ENCODE measurements around the gene PCDH11X. TPM values are rescaled to one million over a fixed set of nuclear protein-coding genes. Genes with fewer than 3 reads are reported as not detected.
"Not testable (repeated sequence)": the region's sequence is repeated elsewhere in the genome, so short reads cannot be mapped to it uniquely, and the experiment has no call there.

PCDH11X gene
- total and polyA plus RNA-seq, 2 donors (not counting 1 experiment from before 2014, with no cell fraction given) = not detected

- H3K27ac Mint-ChIP-seq; H3K4me3 Mint-ChIP-seq; POLR2A ChIA-PET; H3K9ac ChIP-seq (ENCODE audit: low read length); H3K4me1 ChIP-seq (ENCODE audit: control insufficient read depth in 2 of 2, insufficient read depth in 2 of 2, low read length in 2 of 2); DNase-seq; H3K9me3 ChIP-seq (ENCODE audit: control extremely low read depth in 1 of 3, control insufficient read depth in 2 of 3, insufficient read depth in 1 of 3, low read length in 2 of 3); H2AFZ ChIP-seq (ENCODE audit: insufficient read depth, low read depth, low read length, poor library complexity, severe bottlenecking); H3K27me3 Mint-ChIP-seq; CTCF ChIA-PET; H3K4me2 ChIP-seq (replicated peaks; ENCODE audit: low read depth, low read length, poor library complexity, severe bottlenecking); H3K79me2 ChIP-seq (ENCODE audit: control insufficient read depth, insufficient read depth, low read length); H3K4me1 Mint-ChIP-seq; ATAC-seq (ENCODE audit: low read depth); H3K36me3 ChIP-seq (replicated peaks in 1 of 2; ENCODE audit: control extremely low read depth in 1 of 2, control insufficient read depth in 1 of 2, extremely low read depth in 1 of 2, insufficient read depth in 2 of 2, low read length in 1 of 2); intact Hi-C loops (cut with micrococcal nuclease); H4K20me1 ChIP-seq (ENCODE audit: control insufficient read depth, insufficient read depth, low read length, poor library complexity, severe bottlenecking); H3K4me3 ChIP-seq (ENCODE audit: control extremely low read depth in 1 of 5, extremely low read depth in 1 of 5, insufficient read depth in 1 of 5, low read depth in 2 of 5, low read length in 4 of 5); H3K27me3 ChIP-seq (replicated peaks in 1 of 4; ENCODE audit: control extremely low read depth in 1 of 4, control insufficient read depth in 3 of 4, insufficient read depth in 4 of 4, low read length in 3 of 4); H3K27ac ChIP-seq (ENCODE audit: low read length in 2 of 2); H3K9me3 Mint-ChIP-seq (ENCODE audit: insufficient read depth): not testable (repeated sequence)
- 10% methylated on average over 2 of the region's 8 CpGs for WGBS (ENCODE audit: insufficient coverage)
Observed at GRCh38 chrX:91782825-91783224, 3.6 kb downstream of the PCDH11X start.

GRCh38 chrX:91817537-91817936 is 38.4 kb downstream of the PCDH11X start:
- ATAC-seq (ENCODE audit: low read depth); H3K27ac Mint-ChIP-seq; H3K27me3 ChIP-seq (replicated peaks in 1 of 4; ENCODE audit: control extremely low read depth in 1 of 4, control insufficient read depth in 3 of 4, insufficient read depth in 4 of 4, low read length in 3 of 4); H3K79me2 ChIP-seq (ENCODE audit: control insufficient read depth, insufficient read depth, low read length); H4K20me1 ChIP-seq (ENCODE audit: control insufficient read depth, insufficient read depth, low read length, poor library complexity, severe bottlenecking); H3K4me2 ChIP-seq (replicated peaks; ENCODE audit: low read depth, low read length, poor library complexity, severe bottlenecking); CTCF ChIA-PET; H3K27me3 Mint-ChIP-seq; H3K27ac ChIP-seq (ENCODE audit: low read length in 2 of 2); H3K9me3 ChIP-seq (ENCODE audit: control extremely low read depth in 1 of 3, control insufficient read depth in 2 of 3, insufficient read depth in 1 of 3, low read length in 2 of 3); H3K4me1 Mint-ChIP-seq; H3K9me3 Mint-ChIP-seq (ENCODE audit: insufficient read depth); DNase-seq; H3K4me3 Mint-ChIP-seq; H3K36me3 ChIP-seq (replicated peaks in 1 of 2; ENCODE audit: control extremely low read depth in 1 of 2, control insufficient read depth in 1 of 2, extremely low read depth in 1 of 2, insufficient read depth in 2 of 2, low read length in 1 of 2); intact Hi-C loops (cut with micrococcal nuclease); H3K4me3 ChIP-seq (ENCODE audit: control extremely low read depth in 1 of 5, extremely low read depth in 1 of 5, insufficient read depth in 1 of 5, low read depth in 2 of 5, low read length in 4 of 5); H2AFZ ChIP-seq (ENCODE audit: insufficient read depth, low read depth, low read length, poor library complexity, severe bottlenecking); H3K4me1 ChIP-seq (ENCODE audit: control insufficient read depth in 2 of 2, insufficient read depth in 2 of 2, low read length in 2 of 2); H3K9ac ChIP-seq (ENCODE audit: low read length); POLR2A ChIA-PET: not testable (repeated sequence)
- no CpG with 5 or more reads among the region's 3 CpGs for WGBS (ENCODE audit: insufficient coverage)

GRCh38 chrX:91825321-91825720 is 46.1 kb downstream of the PCDH11X start:
- H3K4me1 ChIP-seq (ENCODE audit: control insufficient read depth in 2 of 2, insufficient read depth in 2 of 2, low read length in 2 of 2); H3K9me3 Mint-ChIP-seq (ENCODE audit: insufficient read depth); H2AFZ ChIP-seq (ENCODE audit: insufficient read depth, low read depth, low read length, poor library complexity, severe bottlenecking); H3K27ac Mint-ChIP-seq; CTCF ChIA-PET; POLR2A ChIA-PET; H3K4me2 ChIP-seq (replicated peaks; ENCODE audit: low read depth, low read length, poor library complexity, severe bottlenecking); H3K27me3 ChIP-seq (replicated peaks in 1 of 4; ENCODE audit: control extremely low read depth in 1 of 4, control insufficient read depth in 3 of 4, insufficient read depth in 4 of 4, low read length in 3 of 4); DNase-seq; H3K27me3 Mint-ChIP-seq; H3K4me1 Mint-ChIP-seq; ATAC-seq (ENCODE audit: low read depth); H3K4me3 Mint-ChIP-seq; H3K9ac ChIP-seq (ENCODE audit: low read length); H3K4me3 ChIP-seq (ENCODE audit: control extremely low read depth in 1 of 5, extremely low read depth in 1 of 5, insufficient read depth in 1 of 5, low read depth in 2 of 5, low read length in 4 of 5); H3K36me3 ChIP-seq (replicated peaks in 1 of 2; ENCODE audit: control extremely low read depth in 1 of 2, control insufficient read depth in 1 of 2, extremely low read depth in 1 of 2, insufficient read depth in 2 of 2, low read length in 1 of 2); H3K9me3 ChIP-seq (ENCODE audit: control extremely low read depth in 1 of 3, control insufficient read depth in 2 of 3, insufficient read depth in 1 of 3, low read length in 2 of 3); intact Hi-C loops (cut with micrococcal nuclease); H3K79me2 ChIP-seq (ENCODE audit: control insufficient read depth, insufficient read depth, low read length); H4K20me1 ChIP-seq (ENCODE audit: control insufficient read depth, insufficient read depth, low read length, poor library complexity, severe bottlenecking); H3K27ac ChIP-seq (ENCODE audit: low read length in 2 of 2): not testable (repeated sequence)
- WGBS (ENCODE audit: insufficient coverage) = no CpG with 5 or more reads among the region's 24 CpGs

Small RNA genes within 50 kb of the gene (small RNA-seq; reads per million reads assigned to genes)
- not detected for gene RNU2-26P (ENCODE audit: insufficient read length, low read depth, low replicate concordance)
